Calu3 (cell line): Measurements from ENCODE around the gene FBXW11. TPM values are rescaled to one million over a fixed set of nuclear protein-coding genes. Genes with fewer than 3 reads are reported as not detected.

Experiments used
- BruUV-seq: library from RNA; stranded (reverse); fragments of 400-500 nt; replicated peaks from 2 replicates; lab custom pipeline; 2021; lab: Mats Ljungman, UMichigan
- CTCF ChIA-PET: fragments of 300-600 bp; sonication (Branson Sonifier 250); formaldehyde crosslinking; loops from one replicate; lab custom pipeline; 2022; ENCODE audit warnings: antibody characterized with exemption; lab: Charles Lee
- DNase-seq: peaks from one replicate; pipeline ENCODE4 v3.0.0; 2022
- H3K27ac Mint-ChIP-seq: one replicate; pipeline ENCODE4 v1.8.0; 2022; ENCODE audit warnings: mixed read lengths; ENCODE audit not compliant: unreplicated experiment
- H3K27me3 Mint-ChIP-seq: one replicate; pipeline ENCODE4 v1.8.0; 2022; ENCODE audit warnings: mixed read lengths; ENCODE audit not compliant: unreplicated experiment
- H3K36me3 Mint-ChIP-seq: one replicate; pipeline ENCODE4 v1.8.0; 2022; ENCODE audit warnings: mild to moderate bottlenecking, moderate library complexity, mixed read lengths; ENCODE audit not compliant: insufficient read depth, unreplicated experiment
- H3K4me1 Mint-ChIP-seq: one replicate; pipeline ENCODE4 v1.8.0; 2022; ENCODE audit warnings: mild to moderate bottlenecking, low read depth, mixed read lengths; ENCODE audit not compliant: unreplicated experiment
- H3K4me3 Mint-ChIP-seq: one replicate; pipeline ENCODE4 v1.8.0; 2022; ENCODE audit warnings: mild to moderate bottlenecking, low read depth, moderate library complexity, mixed read lengths; ENCODE audit not compliant: unreplicated experiment
- H3K9me3 Mint-ChIP-seq: one replicate; pipeline ENCODE4 v1.8.0; 2022; ENCODE audit warnings: low read depth, mixed read lengths; ENCODE audit not compliant: unreplicated experiment
- intact Hi-C: fragments of 100-400 bp; cut with micrococcal nuclease; formaldehyde crosslinking; loops from one replicate; pipeline ENCODE4 v1.10.0; 2022; ENCODE audit not compliant: unreplicated experiment
- total RNA-seq: library from RNA; stranded (reverse); gene quantifications from 2 replicates; pipeline ENCODE4 v1.2.3, GENCODE V29; 2022
- TF ChIP-seq, protein P1 (sequence below): fragments of 200-600 bp; IDR thresholded peaks from one replicate; pipeline ENCODE4 v1.8.0; 2022; ENCODE audit warnings: antibody characterized with exemption; ENCODE audit not compliant: unreplicated experiment

FBXW11 gene
- total RNA-seq, 1 experiment from 2014 or later, result 63.3 TPM

DNA sequence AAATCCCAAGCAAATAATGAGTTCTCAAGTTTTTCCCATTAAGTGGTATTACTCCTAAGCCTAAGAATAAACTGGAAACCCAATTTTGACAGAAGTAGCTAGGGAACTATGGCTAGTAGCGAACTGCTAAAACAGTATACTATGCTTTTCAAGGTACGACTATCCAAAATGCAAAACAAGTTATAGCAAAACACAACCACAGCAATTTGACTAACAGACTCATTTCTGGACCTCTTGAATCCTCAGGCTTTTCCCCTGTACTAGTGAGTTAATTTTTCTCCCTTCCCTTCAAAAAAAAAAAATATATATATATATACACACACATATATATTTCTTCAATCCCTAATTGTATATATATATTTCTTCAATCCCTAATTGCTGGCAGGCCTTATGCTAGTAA is 7.3 kb downstream of the FBXW11 start:
- H3K9me3 Mint-ChIP-seq, result no peaks in the 10 kb centered on the region
- peaks cover 56% of the 10 kb centered on the region for H3K4me1 Mint-ChIP-seq
- DNase-seq, result no peak
- CTCF ChIA-PET, result interaction anchor here (0.6 kb wide), 1 partner anchor 463 kb away, joined by 3 read pairs; no protein-coding TSS in a partner anchor
- H3K27me3 Mint-ChIP-seq, result no peaks in the 10 kb centered on the region
- TF ChIP-seq, protein P1, sequence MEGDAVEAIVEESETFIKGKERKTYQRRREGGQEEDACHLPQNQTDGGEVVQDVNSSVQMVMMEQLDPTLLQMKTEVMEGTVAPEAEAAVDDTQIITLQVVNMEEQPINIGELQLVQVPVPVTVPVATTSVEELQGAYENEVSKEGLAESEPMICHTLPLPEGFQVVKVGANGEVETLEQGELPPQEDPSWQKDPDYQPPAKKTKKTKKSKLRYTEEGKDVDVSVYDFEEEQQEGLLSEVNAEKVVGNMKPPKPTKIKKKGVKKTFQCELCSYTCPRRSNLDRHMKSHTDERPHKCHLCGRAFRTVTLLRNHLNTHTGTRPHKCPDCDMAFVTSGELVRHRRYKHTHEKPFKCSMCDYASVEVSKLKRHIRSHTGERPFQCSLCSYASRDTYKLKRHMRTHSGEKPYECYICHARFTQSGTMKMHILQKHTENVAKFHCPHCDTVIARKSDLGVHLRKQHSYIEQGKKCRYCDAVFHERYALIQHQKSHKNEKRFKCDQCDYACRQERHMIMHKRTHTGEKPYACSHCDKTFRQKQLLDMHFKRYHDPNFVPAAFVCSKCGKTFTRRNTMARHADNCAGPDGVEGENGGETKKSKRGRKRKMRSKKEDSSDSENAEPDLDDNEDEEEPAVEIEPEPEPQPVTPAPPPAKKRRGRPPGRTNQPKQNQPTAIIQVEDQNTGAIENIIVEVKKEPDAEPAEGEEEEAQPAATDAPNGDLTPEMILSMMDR, result no peak
- no peak overlapping the region for H3K27ac Mint-ChIP-seq
- intact Hi-C loops, result no loop called here
- peaks cover 26% of the 10 kb centered on the region for H3K36me3 Mint-ChIP-seq
- H3K4me3 Mint-ChIP-seq, result no peak overlapping the region
- no TSS peak for BruUV-seq

DNA sequence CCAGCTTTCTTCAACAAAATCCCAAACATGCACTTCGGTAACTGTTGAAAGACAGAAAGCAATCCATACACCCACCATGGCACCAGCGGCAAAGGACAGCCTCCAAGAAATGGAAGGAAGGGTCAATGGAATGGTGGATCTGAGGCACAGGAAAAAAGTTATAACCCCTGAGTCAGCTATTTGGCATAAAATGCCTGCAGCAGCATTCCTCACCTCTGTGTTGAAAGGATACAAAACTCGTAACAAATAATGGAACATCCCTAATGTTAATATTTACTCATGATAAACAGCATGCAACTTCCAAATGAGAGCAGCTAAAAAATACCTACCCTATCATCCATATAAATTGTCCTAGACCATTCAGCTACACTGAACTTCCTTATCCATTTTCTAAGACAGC is 9.4 kb downstream of the FBXW11 start:
- CTCF ChIA-PET, result interaction anchor here (1.0 to 1.4 kb wide), 2 partner anchors 9 to 34 kb away, joined by 4 read pairs; partner anchors contain the start of gene FBXW11
- H3K4me3 Mint-ChIP-seq, result no peak overlapping the region
- peaks cover 50% of the 10 kb centered on the region for H3K4me1 Mint-ChIP-seq
- intact Hi-C loops, result no loop called here
- no peak overlapping the region for H3K27ac Mint-ChIP-seq
- no peaks in the 10 kb centered on the region for H3K9me3 Mint-ChIP-seq
- TF ChIP-seq, protein P1, result no peak
- peaks cover 16% of the 10 kb centered on the region for H3K36me3 Mint-ChIP-seq
- H3K27me3 Mint-ChIP-seq, result no peaks in the 10 kb centered on the region
- no peak for DNase-seq
- no TSS peak for BruUV-seq

- TF ChIP-seq, protein P1, result no peak
- Mint-ChIP-seq H3K27ac (no peak overlapping the region), H3K36me3 (peaks cover 22% of the 10 kb centered on the region), H3K4me3 (no peak overlapping the region), H3K4me1 (peaks cover 48% of the 10 kb centered on the region), H3K27me3 (no peaks in the 10 kb centered on the region), H3K9me3 (no peaks in the 10 kb centered on the region)
- intact Hi-C loops, result no loop called here
- no peak for DNase-seq
- BruUV-seq, result no TSS peak
- CTCF ChIA-PET, result interaction anchor here (0.5 kb wide), 1 partner anchor 383 kb away, joined by 5 read pairs; no protein-coding TSS in a partner anchor
Measured at GRCh38 chr5:171992813-171993212, 13.6 kb downstream of the FBXW11 start.

DNA sequence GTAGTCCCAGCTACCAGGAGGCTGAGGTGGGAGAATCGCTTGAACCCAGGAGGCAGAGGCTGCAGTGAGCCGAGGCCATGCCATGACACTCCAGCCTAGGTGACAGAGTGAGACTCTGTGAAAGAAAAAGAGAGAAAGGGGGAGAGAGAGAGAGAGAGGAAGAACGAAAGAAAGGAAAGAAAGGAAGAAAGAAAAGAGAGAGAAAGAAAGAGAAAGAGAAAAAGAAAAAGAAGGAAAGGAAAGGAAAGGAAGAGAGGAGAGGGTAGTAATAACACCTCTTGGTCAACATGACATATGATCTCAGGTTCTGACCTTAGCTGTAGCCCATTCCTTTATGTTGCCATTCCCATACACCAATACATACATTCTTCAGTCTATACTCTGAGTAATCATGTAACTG is 14.1 kb downstream of the FBXW11 start:
- Mint-ChIP-seq H3K36me3 (peaks cover 27% of the 10 kb centered on the region), H3K4me3 (no peak overlapping the region), H3K4me1 (peaks cover 43% of the 10 kb centered on the region), H3K9me3 (no peaks in the 10 kb centered on the region), H3K27ac (no peak overlapping the region), H3K27me3 (no peaks in the 10 kb centered on the region)
- no TSS peak for BruUV-seq
- CTCF ChIA-PET, result no interaction called here
- TF ChIP-seq, protein P1, result no peak
- intact Hi-C loops, result no loop called here
- DNase-seq, result no peak
